Smooth muscle cell (in vitro differentiated cells): ENCODE results near the gene AP2A2. TPM values are rescaled to one million over a fixed set of nuclear protein-coding genes. Genes with fewer than 3 reads are reported as not detected.

ENCODE experiments used
- DNase-seq: peaks from one replicate; lab custom pipeline; 2025; ENCODE audit not compliant: unreplicated experiment; lab: John Stamatoyannopoulos, UW
- H2AFZ ChIP-seq: fragments of 200-600 bp; sonication (generic); 2 replicates; pipeline ENCODE4 v1.6.0; 2016; ENCODE audit warnings: antibody characterized with exemption, low read depth, mild to moderate bottlenecking
- H3F3A ChIP-seq: fragments of 200-600 bp; sonication (generic); 2 replicates; pipeline ENCODE4 v1.6.0; 2017; ENCODE audit warnings: antibody characterized with exemption, low read depth
- H3K27ac ChIP-seq: fragments of 200-600 bp; sonication (generic); 2 replicates; pipeline ENCODE4 v1.5.1; 2016; ENCODE audit warnings: low read depth, mild to moderate bottlenecking
- H3K27me3 ChIP-seq: fragments of 200-600 bp; sonication (generic); 2 replicates; pipeline ENCODE4 v1.6.1; 2016; ENCODE audit warnings: low read depth, mild to moderate bottlenecking
- H3K36me3 ChIP-seq: fragments of 200-600 bp; sonication (generic); 2 replicates; pipeline ENCODE4 v1.5.1; 2016; ENCODE audit warnings: low read depth
- H3K4me1 ChIP-seq: fragments of 200-600 bp; sonication (generic); 2 replicates; pipeline ENCODE4 v1.5.1; 2016; ENCODE audit warnings: low read depth
- H3K4me2 ChIP-seq: fragments of 200-600 bp; sonication (generic); 2 replicates; pipeline ENCODE4 v1.6.0; 2016; ENCODE audit warnings: mild to moderate bottlenecking
- H3K4me3 ChIP-seq: fragments of 200-600 bp; sonication (generic); 2 replicates; pipeline ENCODE4 v1.5.1; 2016; ENCODE audit warnings: mild to moderate bottlenecking
- H3K79me2 ChIP-seq: fragments of 200-600 bp; sonication (generic); 2 replicates; pipeline ENCODE4 v1.6.0; 2016; ENCODE audit warnings: low read depth, mild to moderate bottlenecking
- H3K9ac ChIP-seq: fragments of 200-600 bp; sonication (generic); 2 replicates; pipeline ENCODE4 v1.6.0; 2016; ENCODE audit warnings: low read depth
- H3K9me3 ChIP-seq: fragments of 200-600 bp; sonication (generic); replicated peaks from 2 replicates; pipeline ENCODE4 v1.5.1; 2016; ENCODE audit warnings: low read depth
- H4K20me1 ChIP-seq: fragments of 200-600 bp; sonication (generic); 2 replicates; pipeline ENCODE4 v1.6.0; 2016; ENCODE audit warnings: low read depth
- WGBS: methylation state at CpG from one replicate; pipeline ENCODE4 v1.1.7; 2016; ENCODE audit warnings: low lambda C conversion rate; 5-methylcytosine and 5-hydroxymethylcytosine counted together
- polyA plus RNA-seq: library from polyadenylated mRNA; unstranded; fragments of >200 nt; fragmentation: Nextera tagmentation; extraction: Ambion mirVana; gene quantifications from 2 replicates; pipeline ENCODE4 v1.2.1, GENCODE V29; 2016
- total RNA-seq: library from RNA; depleted of rRNA; stranded (reverse); fragments of >200 nt; gene quantifications from 2 replicates; pipeline ENCODE4 v1.2.3, GENCODE V29; 2014
- TF ChIP-seq, protein P1 (sequence below): fragments of 200-600 bp; sonication (generic); IDR thresholded peaks from 2 replicates; pipeline ENCODE4 v1.5.1; 2017; ENCODE audit warnings: borderline replicate concordance, mild to moderate bottlenecking, antibody characterized with exemption; ENCODE audit not compliant: insufficient read depth, poor library complexity, severe bottlenecking

Gene AP2A2
- total and polyA plus RNA-seq, 2 experiments from 2014 or later: 25.1 to 35.8 TPM

- no peak overlapping the region for H3K27ac ChIP-seq
- no peaks in the 10 kb centered on the region for H3K36me3 ChIP-seq
- H3K4me1 ChIP-seq: no peaks in the 10 kb centered on the region
- H3K4me2 ChIP-seq: no peak overlapping the region
- H3K9ac ChIP-seq: no peak overlapping the region
- WGBS: 93% methylated on average over 30 of the region's 36 CpGs
- no peak overlapping the region for H3K4me3 ChIP-seq
- no peak for DNase-seq
- TF ChIP-seq, protein P1, sequence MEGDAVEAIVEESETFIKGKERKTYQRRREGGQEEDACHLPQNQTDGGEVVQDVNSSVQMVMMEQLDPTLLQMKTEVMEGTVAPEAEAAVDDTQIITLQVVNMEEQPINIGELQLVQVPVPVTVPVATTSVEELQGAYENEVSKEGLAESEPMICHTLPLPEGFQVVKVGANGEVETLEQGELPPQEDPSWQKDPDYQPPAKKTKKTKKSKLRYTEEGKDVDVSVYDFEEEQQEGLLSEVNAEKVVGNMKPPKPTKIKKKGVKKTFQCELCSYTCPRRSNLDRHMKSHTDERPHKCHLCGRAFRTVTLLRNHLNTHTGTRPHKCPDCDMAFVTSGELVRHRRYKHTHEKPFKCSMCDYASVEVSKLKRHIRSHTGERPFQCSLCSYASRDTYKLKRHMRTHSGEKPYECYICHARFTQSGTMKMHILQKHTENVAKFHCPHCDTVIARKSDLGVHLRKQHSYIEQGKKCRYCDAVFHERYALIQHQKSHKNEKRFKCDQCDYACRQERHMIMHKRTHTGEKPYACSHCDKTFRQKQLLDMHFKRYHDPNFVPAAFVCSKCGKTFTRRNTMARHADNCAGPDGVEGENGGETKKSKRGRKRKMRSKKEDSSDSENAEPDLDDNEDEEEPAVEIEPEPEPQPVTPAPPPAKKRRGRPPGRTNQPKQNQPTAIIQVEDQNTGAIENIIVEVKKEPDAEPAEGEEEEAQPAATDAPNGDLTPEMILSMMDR: no peak
- H3F3A ChIP-seq: no peaks in the 10 kb centered on the region
- H3K27me3 ChIP-seq: no peaks in the 10 kb centered on the region
- H3K9me3 ChIP-seq: no peaks in the 10 kb centered on the region
- no peaks in the 10 kb centered on the region for H3K79me2 ChIP-seq
- H4K20me1 ChIP-seq: no peaks in the 10 kb centered on the region
- no peak overlapping the region for H2AFZ ChIP-seq
These were observed 102.0 kb downstream of the AP2A2 start for GRCh38 chr11:1027483-1028290.

GRCh38 chr11:1028291-1028540 is 102.5 kb downstream of the AP2A2 start:
- H3K9me3 ChIP-seq: no peaks in the 10 kb centered on the region
- H3K4me3 ChIP-seq: no peak overlapping the region
- H3K4me2 ChIP-seq: no peak overlapping the region
- WGBS: 93% methylated on average over 16 of the region's 17 CpGs
- H3K27me3 ChIP-seq: no peaks in the 10 kb centered on the region
- H3F3A ChIP-seq: no peaks in the 10 kb centered on the region
- H4K20me1 ChIP-seq: no peaks in the 10 kb centered on the region
- H3K79me2 ChIP-seq: no peaks in the 10 kb centered on the region
- H3K27ac ChIP-seq: no peak overlapping the region
- TF ChIP-seq, protein P1: no peak
- no peaks in the 10 kb centered on the region for H3K36me3 ChIP-seq
- H3K9ac ChIP-seq: no peak overlapping the region
- no peak overlapping the region for H2AFZ ChIP-seq
- no peak for DNase-seq
- no peaks in the 10 kb centered on the region for H3K4me1 ChIP-seq

- no peaks in the 10 kb centered on the region for H3K27me3 ChIP-seq
- no peaks in the 10 kb centered on the region for H4K20me1 ChIP-seq
- no peaks in the 10 kb centered on the region for H3K9me3 ChIP-seq
- H3K79me2 ChIP-seq: no peaks in the 10 kb centered on the region
- no peak for DNase-seq
- H3K4me3 ChIP-seq: no peak overlapping the region
- no peak overlapping the region for H3K27ac ChIP-seq
- no peak overlapping the region for H3K4me2 ChIP-seq
- H3F3A ChIP-seq: no peaks in the 10 kb centered on the region
- TF ChIP-seq, protein P1: no peak
- H2AFZ ChIP-seq: no peak overlapping the region
- H3K4me1 ChIP-seq: no peaks in the 10 kb centered on the region
- 90% methylated on average over 12 of the region's 14 CpGs for WGBS
- no peaks in the 10 kb centered on the region for H3K36me3 ChIP-seq
- H3K9ac ChIP-seq: no peak overlapping the region
These were observed 102.9 kb downstream of the AP2A2 start for GRCh38 chr11:1028616-1029015.

DNA sequence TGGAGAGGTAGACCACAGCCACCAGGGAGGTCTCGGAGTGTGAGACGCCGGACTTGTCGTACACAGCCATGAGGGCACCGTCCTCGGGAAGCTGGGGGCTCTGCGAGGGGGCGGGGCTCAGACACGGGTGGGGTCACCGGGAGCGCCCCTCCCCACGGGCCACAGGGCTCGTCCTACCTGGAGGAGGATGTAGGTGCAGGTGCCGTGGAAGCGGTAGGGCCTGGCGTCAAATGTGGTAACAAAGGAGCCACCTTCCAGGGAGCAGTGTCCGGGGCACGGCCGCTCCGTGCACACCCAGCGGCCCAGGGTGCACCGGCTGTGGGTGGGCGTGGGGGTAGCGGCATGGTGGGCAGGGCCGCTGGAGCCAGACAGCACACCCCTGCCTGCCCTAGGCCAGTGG is 103.4 kb downstream of the AP2A2 start:
- Histone ChIP-seq H3K27me3 (no peaks in the 10 kb centered on the region), H3K79me2 (no peaks in the 10 kb centered on the region), H3F3A (no peaks in the 10 kb centered on the region), H3K27ac (no peak overlapping the region), H4K20me1 (no peaks in the 10 kb centered on the region), H3K4me3 (no peak overlapping the region), H3K4me2 (no peak overlapping the region), H3K9me3 (no peaks in the 10 kb centered on the region), H2AFZ (no peak overlapping the region), H3K9ac (no peak overlapping the region), H3K36me3 (no peaks in the 10 kb centered on the region), H3K4me1 (no peaks in the 10 kb centered on the region)
- TF ChIP-seq, protein P1: no peak
- 90% methylated on average over 2 of the region's 25 CpGs for WGBS
- no peak for DNase-seq
